H1 (cell line): ENCODE data around the gene TLX1. TPM values are rescaled to one million over a fixed set of nuclear protein-coding genes. Genes with fewer than 3 reads are reported as not detected.

Experiments used
- CTCF ChIA-PET: fragments of 300-600 bp; sonication (Branson Sonifier 250); formaldehyde crosslinking; loops from one replicate; lab custom pipeline; 2021; ENCODE audit not compliant: partially characterized antibody; lab: Charles Lee
- POLR2A ChIA-PET: fragments of 300-600 bp; sonication (Branson Sonifier 250); formaldehyde crosslinking; loops from one replicate; lab custom pipeline; 2021; ENCODE audit warnings: inconsistent platforms; ENCODE audit not compliant: partially characterized antibody; lab: Charles Lee
- DNase-seq, 2 experiments: peaks; one replicate each; pipeline versions ENCODE4 v3.0.0 to v3.0.0-alpha.2; 2010 to 2022; ENCODE audit warnings: low spot score in 2 of 2, low read depth in 1 of 2, mixed read lengths in 1 of 2
- FAIRE-seq: peaks from 2 replicates; lab custom pipeline; 2011; peaks lifted over from hg19 to GRCh38; lab: Jason Lieb, UNC
- H2AFZ ChIP-seq: 2 replicates; pipeline ENCODE4 v1.8.1; 2012; ENCODE audit warnings: low read length, inconsistent platforms
- H2AK5ac ChIP-seq: 2 replicates; pipeline ENCODE4 v1.6.1; 2013; ENCODE audit warnings: low read depth, low read length
- H2BK120ac ChIP-seq: replicated peaks from 2 replicates; pipeline ENCODE3; 2013; ENCODE audit warnings: low read depth, low read length, inconsistent platforms
- H2BK12ac ChIP-seq: 2 replicates; pipeline ENCODE4 v1.6.1; 2013; ENCODE audit warnings: low read depth, low read length
- H2BK15ac ChIP-seq: 2 replicates; pipeline ENCODE4 v1.6.1; 2013; ENCODE audit warnings: low read length
- H2BK20ac ChIP-seq: 2 replicates; pipeline ENCODE4 v1.6.1; 2013; ENCODE audit warnings: low read length
- H2BK5ac ChIP-seq: 2 replicates; pipeline ENCODE4 v1.6.1; 2013; ENCODE audit warnings: low read depth, low read length
- H3K14ac ChIP-seq: 2 replicates; pipeline ENCODE4 v1.6.1; 2013; ENCODE audit warnings: inconsistent platforms; ENCODE audit not compliant: insufficient read length
- H3K18ac ChIP-seq: 2 replicates; pipeline ENCODE4 v1.6.1; 2013; ENCODE audit warnings: low read length; ENCODE audit errors: extremely low read depth
- H3K23ac ChIP-seq: 2 replicates; pipeline ENCODE4 v1.6.1; 2013; ENCODE audit warnings: inconsistent platforms; ENCODE audit not compliant: insufficient read length
- H3K23me2 ChIP-seq: 2 replicates; pipeline ENCODE4 v1.6.1; 2013; ENCODE audit warnings: low read depth, low read length
- H3K27ac ChIP-seq: 2 replicates; pipeline ENCODE4 v1.6.1; 2011; ENCODE audit warnings: low read depth, low read length, inconsistent platforms
- H3K27me3 ChIP-seq, 4 experiments: replicated peaks in 1 of 4; 1 replicate in 1 of 4; 2 replicates in 3 of 4; pipeline versions ENCODE4 v1.6.1 to v1.8.1; 2011 to 2013; ENCODE audit warnings: low read length in 3 of 4, mild to moderate bottlenecking in 3 of 4, inconsistent platforms in 2 of 4, mixed read lengths in 2 of 4, moderate library complexity in 1 of 4; ENCODE audit not compliant: control insufficient read depth in 3 of 4, insufficient read depth in 3 of 4; ENCODE audit errors: extremely low read depth in 1 of 4
- H3K36me3 ChIP-seq, 4 experiments: 2 replicates each; pipeline versions ENCODE4 v1.6.1 to v1.8.1; 2011 to 2013; ENCODE audit warnings: mild to moderate bottlenecking in 4 of 4, low read length in 3 of 4, moderate library complexity in 2 of 4, control low read depth in 1 of 4, inconsistent platforms in 1 of 4; ENCODE audit not compliant: insufficient read depth in 4 of 4, control insufficient read depth in 2 of 4
- H3K4ac ChIP-seq: replicated peaks from 2 replicates; pipeline ENCODE3; 2013; ENCODE audit warnings: low read length, low read depth, mixed read lengths, inconsistent platforms; ENCODE audit not compliant: insufficient read length
- H3K4me1 ChIP-seq, 4 experiments: replicated peaks in 1 of 4; 1 replicate in 1 of 4; 2 replicates in 3 of 4; pipeline versions ENCODE4 v1.6.1 to v1.8.1; 2011 to 2013; ENCODE audit warnings: low read length in 3 of 4, inconsistent platforms in 2 of 4, mixed read lengths in 1 of 4; ENCODE audit not compliant: insufficient read depth in 4 of 4, control insufficient read depth in 3 of 4
- H3K4me2 ChIP-seq, 2 experiments: 2 replicates each; pipeline versions ENCODE4 v1.6.1 to v1.8.1; 2011 to 2013; ENCODE audit warnings: low read depth in 2 of 2, low read length in 2 of 2, control low read depth in 1 of 2, inconsistent platforms in 1 of 2, mild to moderate bottlenecking in 1 of 2; ENCODE audit not compliant: insufficient read depth in 1 of 2
- H3K4me3 ChIP-seq, 4 experiments: fragments of 200-600, 300-600 bp in 1 of 4; sonication (generic), shearing (Covaris generic), sonication (Bioruptor Twin) in 1 of 4; 2 replicates each; pipeline versions ENCODE4 v1.5.1 to v1.8.1; 2011 to 2016; ENCODE audit warnings: low read length in 4 of 4, low read depth in 3 of 4, control low read depth in 2 of 4, inconsistent platforms in 2 of 4, mild to moderate bottlenecking in 2 of 4, mixed read lengths in 1 of 4, moderate library complexity in 1 of 4; ENCODE audit not compliant: insufficient read depth in 2 of 4; ENCODE audit errors: extremely low read depth in 1 of 4
- H3K56ac ChIP-seq: replicated peaks from 2 replicates; pipeline ENCODE3; 2013; ENCODE audit warnings: low read depth, mild to moderate bottlenecking, mixed read lengths, low read length, inconsistent platforms; ENCODE audit not compliant: insufficient read length
- H3K79me1 ChIP-seq: 2 replicates; pipeline ENCODE4 v1.6.1; 2013; ENCODE audit warnings: low read depth, low read length, control low read depth
- H3K79me2 ChIP-seq, 2 experiments: 2 replicates each; pipeline versions ENCODE4 v1.6.1 to v1.8.1; 2012 to 2013; ENCODE audit warnings: low read length in 2 of 2, mild to moderate bottlenecking in 2 of 2, inconsistent platforms in 1 of 2; ENCODE audit not compliant: insufficient read depth in 2 of 2, control insufficient read depth in 1 of 2
- H3K9ac ChIP-seq, 4 experiments: replicated peaks in 1 of 4; 1 replicate in 1 of 4; 2 replicates in 3 of 4; pipeline versions ENCODE4 v1.6.1 to v1.8.1; 2011 to 2013; ENCODE audit warnings: low read depth in 3 of 4, low read length in 3 of 4, control low read depth in 2 of 4, mild to moderate bottlenecking in 2 of 4, moderate library complexity in 2 of 4, inconsistent platforms in 1 of 4; ENCODE audit errors: extremely low read depth in 1 of 4
- H3K9me3 ChIP-seq, 2 experiments: 2 replicates each; pipeline versions ENCODE4 v1.6.1 to v1.8.1; 2012 to 2013; ENCODE audit warnings: mild to moderate bottlenecking in 2 of 2, moderate library complexity in 2 of 2, control low read depth in 1 of 2, inconsistent platforms in 1 of 2, low read depth in 1 of 2, low read length in 1 of 2, mixed read lengths in 1 of 2; ENCODE audit not compliant: insufficient read depth in 2 of 2
- H4K20me1 ChIP-seq, 2 experiments: replicated peaks in 1 of 2; 2 replicates each; pipeline versions ENCODE3 to v1.8.1; 2011 to 2013; ENCODE audit warnings: inconsistent platforms in 2 of 2, low read length in 2 of 2, mild to moderate bottlenecking in 1 of 2; ENCODE audit not compliant: insufficient read depth in 2 of 2, control insufficient read depth in 1 of 2
- H4K5ac ChIP-seq: 2 replicates; pipeline ENCODE4 v1.6.1; 2013; ENCODE audit warnings: low read length, low read depth, mixed read lengths, inconsistent platforms; ENCODE audit not compliant: insufficient read length
- H4K8ac ChIP-seq: 2 replicates; pipeline ENCODE4 v1.8.0; 2013; ENCODE audit warnings: mild to moderate bottlenecking, moderate library complexity, low read length, inconsistent platforms; ENCODE audit not compliant: insufficient read depth; ENCODE audit errors: extremely low read depth
- H4K91ac ChIP-seq: replicated peaks from 2 replicates; pipeline ENCODE3; 2013; ENCODE audit warnings: low read length, mixed read lengths, inconsistent platforms; ENCODE audit not compliant: insufficient read length
- CTCF ChIP-seq, 3 experiments: IDR thresholded peaks; 1 replicate in 2 of 3; 2 replicates in 1 of 3; pipeline versions ENCODE4 v1.5.1 to v1.6.1; 2011; ENCODE audit warnings: low read length in 3 of 3, mild to moderate bottlenecking in 3 of 3, inconsistent platforms in 2 of 3, low read depth in 1 of 3, moderate library complexity in 1 of 3; ENCODE audit not compliant: insufficient read depth in 1 of 3; ENCODE audit errors: control extremely low read depth in 1 of 3
- MAFK ChIP-seq: IDR thresholded peaks from 2 replicates; pipeline ENCODE4 v1.6.1; 2012; ENCODE audit warnings: low read depth, mild to moderate bottlenecking, improper control_type of control experiment, low read length
- NRF1 ChIP-seq: IDR thresholded peaks from 2 replicates; pipeline ENCODE4 v1.6.1; 2011; ENCODE audit warnings: mild to moderate bottlenecking, low read depth, low read length, improper control_type of control experiment
- SIX5 ChIP-seq: IDR thresholded peaks from 2 replicates; pipeline ENCODE4 v1.6.1; 2011; ENCODE audit warnings: mild to moderate bottlenecking, low read depth, low read length
- WGBS, 2 experiments: shearing (Covaris generic) in 1 of 2; methylation state at CpG; one replicate each; pipeline versions ENCODE4 v1.1.6 to v1.1.7; 2013 to 2015; ENCODE audit warnings: low lambda C conversion rate in 2 of 2, mixed read lengths in 2 of 2, inconsistent platforms in 1 of 2, low coverage in 1 of 2, missing lambda C conversion rate in 1 of 2; ENCODE audit not compliant: insufficient replicate concordance in 2 of 2, insufficient coverage in 1 of 2, insufficient read length in 1 of 2; ENCODE audit errors: extremely low coverage in 1 of 2, missing lambda C conversion rate in 1 of 2; 5-methylcytosine and 5-hydroxymethylcytosine counted together
- polyA plus RNA-seq, 7 experiments: library from polyadenylated mRNA; depleted of rRNA in 3 of 7; stranded (reverse) in 5 of 7; unstranded in 2 of 7; fragments of >200 nt in 5 of 7; fragments of 200-250 nt in 2 of 7; gene quantifications; 1 replicate in 5 of 7; 2 replicates in 1 of 7; 4 replicates in 1 of 7; pipeline versions ENCODE4 v1.2.1 to v1.2.3, GENCODE V29; 2011 to 2013; ENCODE audit warnings: missing spikeins in 2 of 7, mixed read lengths in 2 of 7
- total RNA-seq: library from RNA; stranded (reverse); fragmentation: NEBNext Ultra II Directional; extraction: Animal tissue kit (Norgen Biotek cat#: 25700); gene quantifications from 2 replicates; pipeline ENCODE4 v1.2.1, GENCODE V29; 2021

Gene TLX1
- total and polyA plus RNA-seq, 2 of the 8 experiments (the other 6 are each of a cell fraction or from before 2014, with no cell fraction given) = not detected

GRCh38 chr10:101103430-101103829, 27.7 kb upstream of the TLX1 start:
- 88% methylated on average over 2 of the region's 2 CpGs; no CpG with 5 or more reads in 1 of the 2 experiments for WGBS, 2 experiments

More at GRCh38 chr10:101103430-101103829, 27.7 kb upstream of the TLX1 start:
- H3K27ac ChIP-seq = no peak overlapping the region
- no peak overlapping the region for H3K23ac ChIP-seq
- no peak overlapping the region for H4K8ac ChIP-seq
- CTCF ChIA-PET = interaction anchor here (1.3 to 59.5 kb wide), 6 partner anchors 8 to 89 kb away, joined by 3 to 2176 read pairs (median 180); partner anchors contain the start of genes KAZALD1, PDZD7 and SFXN3
- no peak overlapping the region for H2BK20ac ChIP-seq
- H3K14ac ChIP-seq = no peak overlapping the region
- H3K23me2 ChIP-seq = no peaks in the 10 kb centered on the region
- no peak overlapping the region for H2AK5ac ChIP-seq
- H3K4ac ChIP-seq = no peak overlapping the region
- no peak for TF ChIP-seq MAFK
- TF ChIP-seq CTCF (IDR thresholded peaks at IDR 0.05; ENCODE audit: control extremely low read depth in 1 of 3, insufficient read depth in 1 of 3, low read depth in 1 of 3, low read length in 3 of 3) = no peak
- TF ChIP-seq SIX5 = no peak
- no peak for TF ChIP-seq NRF1
- H3K27me3 ChIP-seq = peaks cover 0 to 26% (median 10%) of the 10 kb centered on the region in 4 experiments; a peak in 5 of 7 replicates
- POLR2A ChIA-PET = no interaction called here
- no peak overlapping the region for H2AFZ ChIP-seq
- no peak overlapping the region for H4K5ac ChIP-seq
- DNase-seq (no peak), FAIRE-seq (no peak)
- H3K9me3 ChIP-seq = no peaks in the 10 kb centered on the region
- no peaks in the 10 kb centered on the region for H3K4me1 ChIP-seq
- no peaks in the 10 kb centered on the region for H3K79me2 ChIP-seq
- no peak overlapping the region for H4K91ac ChIP-seq
- no peak overlapping the region for H3K9ac ChIP-seq
- H4K20me1 ChIP-seq = no peaks in the 10 kb centered on the region
- no peak overlapping the region for H3K18ac ChIP-seq
- no peaks in the 10 kb centered on the region for H3K79me1 ChIP-seq
- no peak overlapping the region for H3K4me2 ChIP-seq
- H2BK5ac ChIP-seq = no peak overlapping the region
- H3K56ac ChIP-seq = no peak overlapping the region
- H2BK120ac ChIP-seq = no peak overlapping the region
- no peak overlapping the region for H2BK15ac ChIP-seq
- no peaks in the 10 kb centered on the region for H3K36me3 ChIP-seq
- no peak overlapping the region for H2BK12ac ChIP-seq
- no peak overlapping the region for H3K4me3 ChIP-seq
